ENCODE measurements around the gene ZBTB5. TPM values are rescaled to one million over a fixed set of nuclear protein-coding genes. Genes with fewer than 3 reads are reported as not detected.

The ZBTB5 gene
- 20.0 and 24.0 TPM in 2 replicates for total RNA-seq

GRCh38 chr9:37465249-37466036 is at the start of gene ZBTB5:
Gene ZBTB5, minus strand, starts transcription at chr9:37465450. Its CDS starts 22,899 bp downstream, at chr9:37442551.

GRCh38 chr9:37485389-37486255 is 20.4 kb upstream of the ZBTB5 start, which contains the start of gene POLR1E:
Gene POLR1E, plus strand, starts transcription at chr9:37485948. Its CDS starts 100 bp downstream, at chr9:37486048.

GRCh38 chr9:37422289-37423104 is 42.8 kb downstream of the ZBTB5 start, which contains the start of gene GRHPR:
Gene GRHPR, plus strand, starts transcription at chr9:37422696. Its CDS starts 55 bp downstream, at chr9:37422751.

Other genes with a start within 250 kb of the ZBTB5 start
- 167 and 194 TPM in 2 replicates for gene GRHPR, start 42.8 kb downstream of the ZBTB5 start, total RNA-seq
- 19.2 and 33.0 TPM in 2 replicates for gene POLR1E, start 20.5 kb upstream of the ZBTB5 start, total RNA-seq
- 7.6 and 8.6 TPM in 2 replicates for gene FBXO10, start 110.9 kb upstream of the ZBTB5 start, total RNA-seq
- gene TOMM5, start 127.1 kb upstream of the ZBTB5 start, total RNA-seq, result 78.7 and 78.9 TPM in 2 replicates
- not detected in 2 replicates for gene FRMPD1, start 185.5 kb upstream of the ZBTB5 start, total RNA-seq